Mammary epithelial cell (primary cell): ENCODE data around the gene IFI27L2.

ENCODE experiments used
- CTCF ChIP-seq, 2 donors: IDR thresholded peaks in 1 of 2; conservative IDR thresholded peaks in 1 of 2; 2 replicates each; pipeline ENCODE4 v1.5.1; 2011 to 2012; ENCODE audit warnings: inconsistent platforms in 2 of 2, low read length in 2 of 2, mild to moderate bottlenecking in 2 of 2, control low read depth in 1 of 2, low read depth in 1 of 2; ENCODE audit not compliant: insufficient read depth in 1 of 2; ENCODE audit errors: extremely low read depth in 1 of 2
- EZH2 ChIP-seq: IDR thresholded peaks from 2 replicates; pipeline ENCODE4 v1.6.1; 2012; ENCODE audit warnings: low read length, inconsistent platforms, borderline replicate concordance

DNA sequence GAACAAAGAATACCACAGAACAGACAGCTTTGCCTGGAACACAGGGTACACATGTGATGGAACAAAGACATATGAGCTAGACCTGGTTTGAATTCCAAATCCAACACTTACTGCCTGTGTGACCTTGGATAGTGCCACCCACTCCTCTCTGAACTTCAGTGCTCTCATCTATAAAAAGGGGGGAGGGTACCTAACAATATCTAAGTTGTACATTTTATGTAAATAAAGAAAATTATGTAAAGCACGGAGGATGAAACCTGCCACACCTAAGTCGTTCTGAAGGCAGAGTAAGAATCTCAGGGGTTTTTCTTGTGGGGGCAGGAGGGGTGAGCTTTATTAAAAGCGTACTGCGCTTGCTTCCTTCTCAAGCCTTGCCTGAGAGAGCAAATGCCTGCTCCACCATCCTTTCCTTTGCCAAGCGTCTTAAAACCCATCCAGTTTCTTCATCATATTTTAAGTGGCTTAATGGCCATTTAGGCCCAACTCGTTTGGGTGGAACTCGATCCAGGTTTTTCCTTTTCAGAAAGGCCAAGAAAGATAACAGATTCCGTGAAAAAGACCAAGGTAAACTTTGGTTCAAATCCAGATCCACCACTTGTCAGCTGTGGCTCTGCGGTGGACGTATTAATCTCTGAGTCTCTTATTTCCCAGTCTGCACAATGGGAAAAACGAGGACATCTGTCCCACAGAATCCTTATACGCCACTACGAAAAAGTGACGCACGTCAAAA is 49.3 kb downstream of the IFI27L2 start:
- TF ChIP-seq CTCF (conservative IDR thresholded peaks at IDR 0.05 in 1 of 2, IDR thresholded peaks at IDR 0.05 in 1 of 2; ENCODE audit: extremely low read depth in 1 of 2, insufficient read depth in 1 of 2, low read depth in 1 of 2, low read length in 2 of 2) (no peak), EZH2 (no peak)
